HepG2 (cell line): ENCODE results near the gene EXOC3L4. TPM values are rescaled to one million over a fixed set of nuclear protein-coding genes. Genes with fewer than 3 reads are reported as not detected.

Source experiments
- MXD4 ChIP-seq: IDR thresholded peaks from 2 replicates; pipeline ENCODE4 v1.6.1; 2016; ENCODE audit warnings: mild to moderate bottlenecking, missing biosample characterization, missing genetic modification reagents
- NFYB ChIP-seq: sonication (generic); formaldehyde crosslinking; IDR thresholded peaks from 2 replicates; pipeline ENCODE4 v1.4.0; 2020; ENCODE audit warnings: missing genetic modification reagents
- REL ChIP-seq: sonication (generic); formaldehyde crosslinking; conservative IDR thresholded peaks from 2 replicates; pipeline ENCODE4 v1.8.0; 2022; ENCODE audit warnings: mild to moderate bottlenecking, missing genetic modification reagents, moderate library complexity
- SNAPC2 ChIP-seq: sonication (generic); formaldehyde crosslinking; IDR thresholded peaks from 2 replicates; pipeline ENCODE4 v1.8.1; 2022; ENCODE audit warnings: mild to moderate bottlenecking, missing genetic modification reagents
- SRF ChIP-seq: IDR thresholded peaks from 2 replicates; pipeline ENCODE4 v1.6.1; 2011; ENCODE audit warnings: mild to moderate bottlenecking, low read depth, low read length, moderate library complexity
- TARDBP ChIP-seq: sonication (generic); formaldehyde crosslinking; IDR thresholded peaks from 2 replicates; pipeline ENCODE4 v1.8.0; 2022; ENCODE audit warnings: mild to moderate bottlenecking, missing genetic modification reagents
- U2AF2 ChIP-seq: fragments of 200-400 bp; formaldehyde crosslinking; IDR thresholded peaks from 2 replicates; pipeline ENCODE4 v1.6.1; 2017; ENCODE audit warnings: low read depth, mild to moderate bottlenecking, low read length
- ZBTB8A ChIP-seq: sonication (generic); formaldehyde crosslinking; IDR thresholded peaks from 2 replicates; pipeline ENCODE4 v1.4.0; 2020; ENCODE audit warnings: mild to moderate bottlenecking, low read depth, missing genetic modification reagents, borderline replicate concordance
- ZFP36 ChIP-seq: fragments of 150-350 bp; IDR thresholded peaks from 2 replicates; pipeline ENCODE4 v1.6.1; 2018; ENCODE audit warnings: borderline replicate concordance, low read length, low read depth; ENCODE audit not compliant: partially characterized antibody
- ZFP90 ChIP-seq: sonication (generic); formaldehyde crosslinking; IDR thresholded peaks from 2 replicates; pipeline ENCODE4 v1.8.0; 2022; ENCODE audit warnings: missing genetic modification reagents, mild to moderate bottlenecking, inconsistent platforms, borderline replicate concordance
- ZNF367 ChIP-seq: sonication (generic); formaldehyde crosslinking; IDR thresholded peaks from 2 replicates; pipeline ENCODE4 v1.4.0; 2020; ENCODE audit warnings: missing genetic modification reagents, borderline replicate concordance
- polyA plus RNA-seq, 8 experiments: library from polyadenylated mRNA; depleted of rRNA in 3 of 8; stranded (reverse) in 7 of 8; unstranded in 1 of 8; fragments of >200 nt; fragmentation: Illumina TruSeq in 4 of 8; extraction: Trizol in 4 of 8; gene quantifications; 2 replicates each; pipeline versions ENCODE4 v1.2.1 to v1.2.3, GENCODE V29; 2011 to 2016; ENCODE audit warnings: low read depth in 4 of 8, missing spikeins in 1 of 8, mixed read lengths in 1 of 8; ENCODE audit not compliant: insufficient read depth in 1 of 8
- total RNA-seq, 5 experiments: library from RNA; depleted of rRNA; stranded (reverse); fragments of >200 nt; fragmentation: Illumina TruSeq; extraction: Trizol; gene quantifications; 2 replicates each; pipeline ENCODE4 v1.2.3, GENCODE V29; 2016; ENCODE audit warnings: low read depth in 1 of 5
- TF ChIP-seq, protein P1 (sequence below): sonication (generic); formaldehyde crosslinking; IDR thresholded peaks from 2 replicates; pipeline ENCODE4 v1.5.0; 2020; ENCODE audit warnings: mild to moderate bottlenecking, missing genetic modification reagents
- TF ChIP-seq, protein P2 (sequence below): IDR thresholded peaks from 2 replicates; pipeline ENCODE4 v1.6.1; 2012; ENCODE audit warnings: inconsistent platforms
- TF ChIP-seq, protein P3 (sequence below): sonication (generic); formaldehyde crosslinking; IDR thresholded peaks from 2 replicates; pipeline ENCODE4 v1.8.0; 2022; ENCODE audit warnings: mild to moderate bottlenecking, missing genetic modification reagents, borderline replicate concordance
- TF ChIP-seq, protein P4 (sequence below): sonication (generic); formaldehyde crosslinking; conservative IDR thresholded peaks from 2 replicates; pipeline ENCODE4 v1.4.0; 2020; ENCODE audit warnings: missing genetic modification reagents
- TF ChIP-seq, protein P5 (sequence below): IDR thresholded peaks from 2 replicates; pipeline ENCODE4 v1.6.1; 2016; ENCODE audit warnings: low read depth
- TF ChIP-seq, protein P6 (sequence below): sonication (generic); formaldehyde crosslinking; IDR thresholded peaks from 2 replicates; pipeline ENCODE4 v1.4.0; 2020; ENCODE audit warnings: mild to moderate bottlenecking, missing genetic modification reagents, borderline replicate concordance

Gene EXOC3L4
- total and polyA plus RNA-seq, 2 of the 13 experiments (the other 11 are each of a cell fraction or from before 2014, with no cell fraction given) = 11.8 to 27.0 TPM

DNA sequence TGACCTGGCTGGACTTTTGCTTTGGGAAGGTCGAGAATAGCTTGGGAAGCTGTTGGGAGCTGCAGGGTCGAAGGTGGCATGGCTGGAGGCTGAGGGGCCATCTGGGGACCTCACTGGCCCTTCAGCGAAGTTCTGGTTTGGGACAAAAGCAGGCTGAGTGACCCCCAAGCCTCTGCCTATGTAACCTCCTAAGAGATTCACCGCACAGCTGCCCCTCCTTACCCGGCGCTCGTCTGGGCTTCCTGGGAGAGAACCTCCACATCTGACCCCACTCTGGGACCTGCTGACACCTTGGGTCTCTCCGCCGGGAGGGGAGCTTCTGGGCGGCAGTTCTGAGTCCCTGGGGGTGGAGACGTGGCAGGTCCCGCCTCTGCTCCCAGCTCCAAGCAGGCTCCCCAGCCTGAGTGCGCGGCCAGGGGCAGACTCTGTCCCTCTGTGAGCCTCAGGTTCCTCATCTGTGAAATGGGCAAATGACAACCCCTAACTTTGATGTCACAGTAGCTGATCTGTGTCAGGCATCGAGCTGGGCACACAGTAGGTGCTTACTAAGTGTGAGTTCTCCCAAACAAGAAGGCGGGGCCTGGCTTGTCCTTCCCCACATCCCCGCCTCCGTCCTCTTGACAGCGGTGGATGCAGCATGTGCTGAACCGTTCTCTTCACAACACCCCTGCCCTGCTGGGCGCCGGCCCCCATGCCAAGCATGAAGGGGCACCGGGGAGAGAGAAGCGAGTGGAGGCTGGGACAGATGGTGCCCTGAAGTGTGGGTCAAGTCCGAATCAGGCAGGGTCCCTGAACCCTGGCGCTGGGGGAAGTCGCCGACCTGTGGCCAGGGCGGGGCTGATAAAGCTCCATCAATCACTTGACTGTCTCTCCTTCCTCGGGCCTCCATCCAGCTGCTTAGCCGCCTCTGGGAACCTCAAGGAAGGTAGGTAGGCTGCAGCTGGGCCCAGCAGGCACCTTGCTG lies 3.8 kb downstream of the EXOC3L4 start (continued):
- TF ChIP-seq, protein P1, sequence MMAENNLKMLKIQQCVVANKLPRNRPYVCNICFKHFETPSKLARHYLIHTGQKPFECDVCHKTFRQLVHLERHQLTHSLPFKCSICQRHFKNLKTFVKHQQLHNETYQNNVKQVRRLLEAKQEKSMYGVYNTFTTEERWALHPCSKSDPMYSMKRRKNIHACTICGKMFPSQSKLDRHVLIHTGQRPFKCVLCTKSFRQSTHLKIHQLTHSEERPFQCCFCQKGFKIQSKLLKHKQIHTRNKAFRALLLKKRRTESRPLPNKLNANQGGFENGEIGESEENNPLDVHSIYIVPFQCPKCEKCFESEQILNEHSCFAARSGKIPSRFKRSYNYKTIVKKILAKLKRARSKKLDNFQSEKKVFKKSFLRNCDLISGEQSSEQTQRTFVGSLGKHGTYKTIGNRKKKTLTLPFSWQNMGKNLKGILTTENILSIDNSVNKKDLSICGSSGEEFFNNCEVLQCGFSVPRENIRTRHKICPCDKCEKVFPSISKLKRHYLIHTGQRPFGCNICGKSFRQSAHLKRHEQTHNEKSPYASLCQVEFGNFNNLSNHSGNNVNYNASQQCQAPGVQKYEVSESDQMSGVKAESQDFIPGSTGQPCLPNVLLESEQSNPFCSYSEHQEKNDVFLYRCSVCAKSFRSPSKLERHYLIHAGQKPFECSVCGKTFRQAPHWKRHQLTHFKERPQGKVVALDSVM (CRISPR knock-in tag) = no peak; the same call in 1 of the 2 replicates
- TF ChIP-seq U2AF2 (no peak), REL (CRISPR knock-in tag) (no peak), ZFP36 (no peak), SRF (no peak), MXD4 (CRISPR knock-in tag) (no peak), NFYB (CRISPR knock-in tag) (no peak), ZNF367 (CRISPR knock-in tag) (no peak), SNAPC2 (CRISPR knock-in tag) (no peak), ZFP90 (CRISPR knock-in tag) (no peak), ZBTB8A (CRISPR knock-in tag) (no peak), TARDBP (no peak)
- TF ChIP-seq, protein P2, sequence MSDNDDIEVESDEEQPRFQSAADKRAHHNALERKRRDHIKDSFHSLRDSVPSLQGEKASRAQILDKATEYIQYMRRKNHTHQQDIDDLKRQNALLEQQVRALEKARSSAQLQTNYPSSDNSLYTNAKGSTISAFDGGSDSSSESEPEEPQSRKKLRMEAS = peak; percentile 21; the same call in 1 of the 2 replicates
- TF ChIP-seq, protein P3, sequence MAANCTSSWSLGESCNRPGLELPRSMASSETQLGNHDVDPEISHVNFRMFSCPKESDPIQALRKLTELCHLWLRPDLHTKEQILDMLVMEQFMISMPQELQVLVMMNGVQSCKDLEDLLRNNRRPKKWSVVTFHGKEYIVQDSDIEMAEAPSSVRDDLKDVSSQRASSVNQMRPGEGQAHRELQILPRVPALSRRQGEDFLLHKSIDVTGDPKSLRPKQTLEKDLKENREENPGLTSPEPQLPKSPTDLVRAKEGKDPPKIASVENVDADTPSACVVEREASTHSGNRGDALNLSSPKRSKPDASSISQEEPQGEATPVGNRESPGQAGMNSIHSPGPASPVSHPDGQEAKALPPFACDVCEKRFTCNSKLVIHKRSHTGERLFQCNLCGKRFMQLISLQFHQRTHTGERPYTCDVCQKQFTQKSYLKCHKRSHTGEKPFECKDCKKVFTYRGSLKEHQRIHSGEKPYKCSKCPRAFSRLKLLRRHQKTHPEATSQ = no peak
- TF ChIP-seq, protein P4, sequence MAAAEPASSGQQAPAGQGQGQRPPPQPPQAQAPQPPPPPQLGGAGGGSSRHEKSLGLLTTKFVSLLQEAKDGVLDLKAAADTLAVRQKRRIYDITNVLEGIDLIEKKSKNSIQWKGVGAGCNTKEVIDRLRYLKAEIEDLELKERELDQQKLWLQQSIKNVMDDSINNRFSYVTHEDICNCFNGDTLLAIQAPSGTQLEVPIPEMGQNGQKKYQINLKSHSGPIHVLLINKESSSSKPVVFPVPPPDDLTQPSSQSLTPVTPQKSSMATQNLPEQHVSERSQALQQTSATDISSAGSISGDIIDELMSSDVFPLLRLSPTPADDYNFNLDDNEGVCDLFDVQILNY = 0 out of 2 replicates have a peak, but pooled peaks have one; percentile 38
- TF ChIP-seq, protein P5, sequence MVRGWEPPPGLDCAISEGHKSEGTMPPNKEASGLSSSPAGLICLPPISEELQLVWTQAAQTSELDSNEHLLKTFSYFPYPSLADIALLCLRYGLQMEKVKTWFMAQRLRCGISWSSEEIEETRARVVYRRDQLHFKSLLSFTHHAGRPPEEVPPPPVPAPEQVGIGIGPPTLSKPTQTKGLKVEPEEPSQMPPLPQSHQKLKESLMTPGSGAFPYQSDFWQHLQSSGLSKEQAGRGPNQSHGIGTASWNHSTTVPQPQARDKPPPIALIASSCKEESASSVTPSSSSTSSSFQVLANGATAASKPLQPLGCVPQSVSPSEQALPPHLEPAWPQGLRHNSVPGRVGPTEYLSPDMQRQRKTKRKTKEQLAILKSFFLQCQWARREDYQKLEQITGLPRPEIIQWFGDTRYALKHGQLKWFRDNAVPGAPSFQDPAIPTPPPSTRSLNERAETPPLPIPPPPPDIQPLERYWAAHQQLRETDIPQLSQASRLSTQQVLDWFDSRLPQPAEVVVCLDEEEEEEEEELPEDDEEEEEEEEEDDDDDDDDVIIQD (CRISPR knock-in tag) = no peak
- TF ChIP-seq, protein P6, sequence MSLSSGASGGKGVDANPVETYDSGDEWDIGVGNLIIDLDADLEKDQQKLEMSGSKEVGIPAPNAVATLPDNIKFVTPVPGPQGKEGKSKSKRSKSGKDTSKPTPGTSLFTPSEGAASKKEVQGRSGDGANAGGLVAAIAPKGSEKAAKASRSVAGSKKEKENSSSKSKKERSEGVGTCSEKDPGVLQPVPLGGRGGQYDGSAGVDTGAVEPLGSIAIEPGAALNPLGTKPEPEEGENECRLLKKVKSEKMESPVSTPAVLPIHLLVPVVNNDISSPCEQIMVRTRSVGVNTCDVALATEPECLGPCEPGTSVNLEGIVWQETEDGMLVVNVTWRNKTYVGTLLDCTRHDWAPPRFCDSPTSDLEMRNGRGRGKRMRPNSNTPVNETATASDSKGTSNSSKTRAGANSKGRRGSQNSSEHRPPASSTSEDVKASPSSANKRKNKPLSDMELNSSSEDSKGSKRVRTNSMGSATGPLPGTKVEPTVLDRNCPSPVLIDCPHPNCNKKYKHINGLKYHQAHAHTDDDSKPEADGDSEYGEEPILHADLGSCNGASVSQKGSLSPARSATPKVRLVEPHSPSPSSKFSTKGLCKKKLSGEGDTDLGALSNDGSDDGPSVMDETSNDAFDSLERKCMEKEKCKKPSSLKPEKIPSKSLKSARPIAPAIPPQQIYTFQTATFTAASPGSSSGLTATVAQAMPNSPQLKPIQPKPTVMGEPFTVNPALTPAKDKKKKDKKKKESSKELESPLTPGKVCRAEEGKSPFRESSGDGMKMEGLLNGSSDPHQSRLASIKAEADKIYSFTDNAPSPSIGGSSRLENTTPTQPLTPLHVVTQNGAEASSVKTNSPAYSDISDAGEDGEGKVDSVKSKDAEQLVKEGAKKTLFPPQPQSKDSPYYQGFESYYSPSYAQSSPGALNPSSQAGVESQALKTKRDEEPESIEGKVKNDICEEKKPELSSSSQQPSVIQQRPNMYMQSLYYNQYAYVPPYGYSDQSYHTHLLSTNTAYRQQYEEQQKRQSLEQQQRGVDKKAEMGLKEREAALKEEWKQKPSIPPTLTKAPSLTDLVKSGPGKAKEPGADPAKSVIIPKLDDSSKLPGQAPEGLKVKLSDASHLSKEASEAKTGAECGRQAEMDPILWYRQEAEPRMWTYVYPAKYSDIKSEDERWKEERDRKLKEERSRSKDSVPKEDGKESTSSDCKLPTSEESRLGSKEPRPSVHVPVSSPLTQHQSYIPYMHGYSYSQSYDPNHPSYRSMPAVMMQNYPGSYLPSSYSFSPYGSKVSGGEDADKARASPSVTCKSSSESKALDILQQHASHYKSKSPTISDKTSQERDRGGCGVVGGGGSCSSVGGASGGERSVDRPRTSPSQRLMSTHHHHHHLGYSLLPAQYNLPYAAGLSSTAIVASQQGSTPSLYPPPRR (CRISPR knock-in tag) = no peak
